TTC549 (cell line): ENCODE measurements around the gene COL6A1.

Experiments
- FAIRE-seq: peaks from 2 replicates; lab custom pipeline; 2012; peaks lifted over from hg19 to GRCh38; lab: Jason Lieb, UNC

The COL6A1 gene, protein sequence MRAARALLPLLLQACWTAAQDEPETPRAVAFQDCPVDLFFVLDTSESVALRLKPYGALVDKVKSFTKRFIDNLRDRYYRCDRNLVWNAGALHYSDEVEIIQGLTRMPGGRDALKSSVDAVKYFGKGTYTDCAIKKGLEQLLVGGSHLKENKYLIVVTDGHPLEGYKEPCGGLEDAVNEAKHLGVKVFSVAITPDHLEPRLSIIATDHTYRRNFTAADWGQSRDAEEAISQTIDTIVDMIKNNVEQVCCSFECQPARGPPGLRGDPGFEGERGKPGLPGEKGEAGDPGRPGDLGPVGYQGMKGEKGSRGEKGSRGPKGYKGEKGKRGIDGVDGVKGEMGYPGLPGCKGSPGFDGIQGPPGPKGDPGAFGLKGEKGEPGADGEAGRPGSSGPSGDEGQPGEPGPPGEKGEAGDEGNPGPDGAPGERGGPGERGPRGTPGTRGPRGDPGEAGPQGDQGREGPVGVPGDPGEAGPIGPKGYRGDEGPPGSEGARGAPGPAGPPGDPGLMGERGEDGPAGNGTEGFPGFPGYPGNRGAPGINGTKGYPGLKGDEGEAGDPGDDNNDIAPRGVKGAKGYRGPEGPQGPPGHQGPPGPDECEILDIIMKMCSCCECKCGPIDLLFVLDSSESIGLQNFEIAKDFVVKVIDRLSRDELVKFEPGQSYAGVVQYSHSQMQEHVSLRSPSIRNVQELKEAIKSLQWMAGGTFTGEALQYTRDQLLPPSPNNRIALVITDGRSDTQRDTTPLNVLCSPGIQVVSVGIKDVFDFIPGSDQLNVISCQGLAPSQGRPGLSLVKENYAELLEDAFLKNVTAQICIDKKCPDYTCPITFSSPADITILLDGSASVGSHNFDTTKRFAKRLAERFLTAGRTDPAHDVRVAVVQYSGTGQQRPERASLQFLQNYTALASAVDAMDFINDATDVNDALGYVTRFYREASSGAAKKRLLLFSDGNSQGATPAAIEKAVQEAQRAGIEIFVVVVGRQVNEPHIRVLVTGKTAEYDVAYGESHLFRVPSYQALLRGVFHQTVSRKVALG

DNA sequence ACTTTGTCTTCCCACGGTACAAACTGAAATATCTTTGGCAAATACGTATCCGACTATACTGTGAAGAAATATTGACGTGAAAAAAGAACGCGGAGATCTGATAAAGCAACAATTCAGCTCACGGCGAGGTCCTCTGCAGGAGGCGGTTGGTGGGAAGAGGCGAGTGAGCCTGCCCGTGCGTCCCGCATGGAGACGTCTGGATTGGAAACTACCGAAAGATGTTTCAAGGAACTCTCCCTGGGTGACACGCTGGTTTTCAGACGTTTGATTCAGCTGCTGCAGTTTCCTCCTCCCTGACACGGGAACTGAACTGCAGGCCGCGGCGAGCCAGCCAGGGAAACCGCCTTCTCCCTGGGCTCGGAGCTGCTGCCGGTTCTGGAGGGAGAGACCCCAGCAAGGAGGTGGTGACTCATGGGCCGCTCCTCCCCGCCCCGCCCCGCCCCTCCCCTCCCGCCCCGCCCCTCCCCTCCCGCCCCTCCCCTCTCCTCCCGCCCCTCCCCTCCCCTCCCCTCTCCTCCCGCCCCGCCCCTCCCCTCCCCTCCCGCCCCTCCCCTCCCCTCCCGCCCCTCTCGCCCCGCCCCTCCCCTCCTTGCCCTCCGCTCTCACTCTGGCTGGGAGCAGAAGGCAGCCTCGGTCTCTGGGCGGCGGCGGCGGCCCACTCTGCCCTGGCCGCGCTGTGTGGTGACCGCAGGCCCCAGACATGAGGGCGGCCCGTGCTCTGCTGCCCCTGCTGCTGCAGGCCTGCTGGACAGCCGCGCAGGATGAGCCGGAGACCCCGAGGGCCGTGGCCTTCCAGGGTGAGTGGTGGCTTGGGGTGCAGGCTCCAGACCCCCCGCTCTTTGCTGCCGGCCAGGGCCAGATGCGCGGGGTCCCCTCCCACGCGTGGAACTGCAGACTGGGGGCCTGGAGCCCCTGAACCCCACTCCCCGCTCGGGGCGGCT, at the start of gene COL6A1:
TSS of gene COL6A1 (plus strand) at position 620 of the 941 bp plus-strand sequence. CDS start at position 701, 81 bp downstream.
- peak; percentile 48 for FAIRE-seq

DNA sequence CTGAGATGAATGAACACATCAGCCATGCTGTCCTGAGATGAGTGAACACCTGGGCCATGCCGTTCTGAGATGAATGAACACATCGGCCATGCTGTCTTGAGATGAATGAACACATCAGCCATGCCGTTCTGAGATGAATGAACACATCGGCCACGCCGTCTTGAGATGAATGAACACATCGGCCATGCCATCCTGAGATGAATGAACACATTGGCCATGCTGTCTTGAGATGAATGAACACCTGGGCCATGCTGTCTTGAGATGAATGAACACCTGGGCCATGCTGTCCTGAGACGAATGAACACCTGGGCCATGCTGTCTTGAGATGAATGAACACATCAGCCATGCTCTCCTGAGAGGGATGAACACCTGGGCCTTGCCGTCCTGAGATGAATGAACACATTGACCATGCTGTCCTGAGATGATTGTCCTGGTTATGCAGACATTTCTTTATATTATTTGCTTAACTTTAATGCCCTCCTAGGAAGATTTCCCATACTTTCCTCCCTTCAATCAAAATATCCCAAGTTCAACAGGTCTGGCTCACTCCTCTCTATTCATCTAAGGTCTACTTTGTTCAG, 48.6 kb upstream of the COL6A1 start:
- FAIRE-seq: no peak

DNA sequence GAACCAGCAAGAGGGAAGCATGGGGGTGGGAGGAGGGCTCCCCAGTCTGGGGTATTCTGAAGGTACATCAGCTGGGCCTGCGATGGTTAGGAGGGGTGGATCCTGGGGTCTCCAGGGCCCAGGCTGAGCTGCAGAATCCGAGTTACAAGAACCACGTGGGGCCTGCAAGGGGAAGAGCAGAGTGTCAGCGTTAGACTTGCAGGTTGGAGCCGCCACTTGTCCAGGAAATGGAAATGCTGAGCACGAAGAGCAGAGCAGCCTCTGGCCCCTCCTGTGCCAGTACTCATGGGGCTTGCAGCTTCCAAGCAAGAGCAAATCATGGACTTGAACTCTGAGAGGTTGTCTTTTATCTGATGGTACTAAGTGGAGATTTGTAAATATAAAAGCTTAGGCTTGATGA, 47.5 kb upstream of the COL6A1 start:
- FAIRE-seq: no peak

DNA sequence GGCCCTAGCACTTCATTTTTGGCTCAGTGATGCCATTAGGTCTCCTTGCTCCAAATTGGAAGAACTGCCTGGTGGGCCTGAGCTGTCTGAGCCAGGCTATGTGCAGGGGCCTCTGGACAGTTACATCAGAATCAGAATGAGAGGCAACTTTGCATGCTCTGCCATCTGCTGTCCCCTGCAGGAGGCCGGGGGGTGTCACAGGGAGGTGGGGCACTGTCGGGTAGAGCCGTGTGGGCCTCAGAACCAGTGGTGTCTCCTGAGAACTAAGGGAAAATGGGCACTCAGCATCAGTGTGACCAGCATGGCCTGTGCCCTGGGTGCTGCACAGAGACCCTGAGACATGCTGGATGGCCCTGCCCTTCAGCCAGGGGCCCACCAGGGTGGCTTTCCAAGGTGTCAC, 47.0 kb upstream of the COL6A1 start:
- FAIRE-seq: no peak

DNA sequence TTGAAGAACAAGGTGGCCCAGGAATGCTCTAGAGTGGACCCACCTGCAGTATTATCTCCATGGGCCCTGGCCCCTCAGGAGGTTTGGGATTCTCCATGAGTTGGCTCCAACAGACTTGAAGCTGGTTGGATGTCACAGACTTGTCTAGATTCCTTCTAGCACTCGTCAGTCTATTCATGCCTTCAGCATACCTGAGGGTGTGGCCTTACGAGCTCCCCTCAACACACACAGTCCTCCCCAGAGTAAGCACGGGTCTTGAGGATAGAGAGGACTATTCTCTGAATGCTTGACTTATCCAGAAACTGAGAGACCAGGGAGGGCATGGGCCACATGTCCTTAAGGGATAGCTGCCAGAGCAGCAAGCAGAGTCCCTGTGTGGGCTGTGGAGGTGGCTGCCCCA, 45.9 kb upstream of the COL6A1 start:
- no peak for FAIRE-seq

DNA sequence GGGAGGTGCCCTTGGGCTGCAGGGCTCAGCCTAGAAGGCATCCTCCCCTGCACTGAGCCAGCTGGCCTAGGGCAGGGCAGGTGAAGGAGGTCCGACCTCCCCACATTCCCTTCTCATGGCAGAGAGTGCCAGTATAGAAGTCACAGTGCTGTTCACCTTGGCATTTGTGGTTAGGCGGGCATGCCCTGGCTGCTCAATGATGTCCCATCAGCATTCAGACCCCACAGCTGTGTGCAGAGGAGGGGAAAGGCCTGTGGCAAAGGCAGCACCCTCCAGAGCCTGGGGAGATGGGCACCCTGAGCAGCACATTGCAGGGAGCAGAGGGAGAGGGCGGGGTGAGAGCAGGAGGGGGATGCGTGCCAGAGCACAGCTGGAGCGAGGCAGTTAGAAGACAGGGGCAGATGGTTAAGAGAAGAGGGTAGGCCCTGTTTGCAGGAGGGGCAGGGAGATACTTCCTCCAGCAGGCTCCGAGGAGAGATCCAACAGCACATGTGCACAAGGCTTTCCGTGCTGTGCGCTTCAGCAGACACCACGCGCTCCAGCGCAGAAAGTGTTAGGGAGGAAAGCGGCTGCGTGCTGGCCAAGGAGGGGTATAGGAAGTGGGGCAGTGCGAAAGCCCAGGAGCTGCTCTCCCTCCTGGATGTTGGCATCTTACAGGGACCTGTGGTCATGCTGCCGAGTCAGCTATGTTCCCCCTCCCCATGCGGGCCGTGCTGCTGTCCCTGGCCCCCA, 43.7 kb upstream of the COL6A1 start:
- FAIRE-seq: no peak

DNA sequence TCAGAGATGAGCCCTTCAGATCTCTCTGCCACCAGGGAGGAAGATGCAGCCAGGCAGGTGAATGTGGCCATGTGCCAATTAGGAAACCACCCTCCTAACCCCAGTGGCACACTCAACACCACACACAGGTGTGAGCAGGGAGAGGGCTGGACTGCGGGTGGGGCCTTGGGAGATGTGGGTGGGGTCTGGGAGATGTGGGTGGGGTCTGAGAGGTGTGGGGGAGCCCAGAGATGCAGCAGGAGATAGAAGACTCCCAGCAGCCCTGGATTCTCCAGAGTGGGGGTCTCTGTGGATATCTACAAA, 43.2 kb upstream of the COL6A1 start:
- FAIRE-seq: no peak

DNA sequence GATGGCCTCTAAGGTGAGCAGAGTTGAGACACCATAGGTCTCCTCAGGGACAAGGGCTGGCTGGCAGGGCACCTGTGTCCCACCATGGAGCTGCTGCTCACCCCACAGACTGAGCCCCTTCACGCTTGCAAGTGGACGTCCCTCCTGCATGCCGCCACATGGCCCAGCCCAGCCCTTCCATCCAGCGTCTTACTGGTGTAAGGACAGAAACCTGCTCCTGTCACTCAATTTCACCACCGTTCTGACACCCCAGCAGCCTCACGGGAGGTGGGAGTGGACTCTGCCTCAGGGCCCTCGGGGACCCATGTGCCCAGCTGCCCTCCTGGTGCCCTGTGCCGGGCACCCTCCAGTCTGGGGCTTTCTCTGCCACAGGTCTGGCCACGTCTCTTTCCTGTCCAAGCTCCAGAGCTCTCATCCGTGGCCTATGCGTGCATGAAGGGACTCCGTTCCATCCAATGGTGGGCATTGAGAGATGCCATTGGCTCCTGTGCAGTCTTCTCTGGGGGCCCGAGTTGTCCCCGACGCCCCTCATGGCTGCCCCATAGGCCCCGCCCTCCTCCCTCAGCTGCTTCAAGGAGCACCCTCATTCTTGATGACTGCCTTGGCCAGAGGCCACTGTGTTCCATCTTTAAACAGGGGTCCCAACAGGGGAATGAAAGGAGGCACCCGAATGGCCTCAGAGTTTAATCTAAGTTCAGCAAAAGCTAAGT, 42.6 kb upstream of the COL6A1 start:
- no peak for FAIRE-seq

DNA sequence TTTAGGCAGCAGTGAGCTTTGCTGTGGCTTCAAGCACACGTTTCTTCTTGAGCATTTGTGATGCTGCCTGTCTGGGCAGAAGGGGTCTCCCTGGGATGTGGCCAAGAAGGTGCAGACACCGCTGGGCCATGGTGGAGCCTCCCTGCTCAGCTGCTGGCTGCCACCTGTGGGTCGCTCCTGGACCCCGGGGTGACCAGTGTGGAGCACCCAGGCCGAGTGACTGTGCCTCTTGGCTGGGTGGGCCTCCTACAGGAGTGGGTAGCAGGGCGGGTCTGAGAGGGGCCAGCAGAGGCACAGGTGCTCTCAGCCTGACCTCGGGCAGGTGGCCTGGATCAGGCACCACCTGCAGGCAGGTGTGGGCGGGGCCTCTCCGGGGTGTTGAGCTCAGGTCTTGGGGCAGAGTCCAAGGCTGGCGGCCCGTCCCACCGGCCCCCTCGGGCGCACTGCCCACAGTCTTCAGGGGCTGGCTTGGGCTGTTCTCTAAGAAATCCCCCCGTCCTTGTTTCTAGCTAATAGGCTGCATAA, 42.0 kb upstream of the COL6A1 start:
- FAIRE-seq: no peak

DNA sequence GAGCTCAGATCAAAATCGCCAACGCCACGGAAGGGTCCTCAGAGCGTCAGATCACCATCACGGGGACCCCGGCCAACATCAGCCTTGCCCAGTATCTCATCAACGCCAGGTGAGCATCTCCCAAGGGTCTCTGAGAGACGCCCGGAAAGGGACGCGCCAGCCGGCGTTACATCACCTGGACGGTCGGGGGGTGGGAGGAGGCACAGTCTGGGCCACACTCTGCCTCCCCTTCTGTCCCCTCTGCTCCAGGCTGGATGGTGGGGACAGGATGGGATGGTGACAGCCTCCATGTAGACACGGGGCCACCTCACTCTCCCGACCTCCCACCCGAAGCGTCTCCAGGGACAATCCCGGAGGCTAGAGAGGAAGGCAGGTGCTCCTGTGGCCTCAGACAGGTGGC, 41.5 kb upstream of the COL6A1 start:
- FAIRE-seq: no peak

DNA sequence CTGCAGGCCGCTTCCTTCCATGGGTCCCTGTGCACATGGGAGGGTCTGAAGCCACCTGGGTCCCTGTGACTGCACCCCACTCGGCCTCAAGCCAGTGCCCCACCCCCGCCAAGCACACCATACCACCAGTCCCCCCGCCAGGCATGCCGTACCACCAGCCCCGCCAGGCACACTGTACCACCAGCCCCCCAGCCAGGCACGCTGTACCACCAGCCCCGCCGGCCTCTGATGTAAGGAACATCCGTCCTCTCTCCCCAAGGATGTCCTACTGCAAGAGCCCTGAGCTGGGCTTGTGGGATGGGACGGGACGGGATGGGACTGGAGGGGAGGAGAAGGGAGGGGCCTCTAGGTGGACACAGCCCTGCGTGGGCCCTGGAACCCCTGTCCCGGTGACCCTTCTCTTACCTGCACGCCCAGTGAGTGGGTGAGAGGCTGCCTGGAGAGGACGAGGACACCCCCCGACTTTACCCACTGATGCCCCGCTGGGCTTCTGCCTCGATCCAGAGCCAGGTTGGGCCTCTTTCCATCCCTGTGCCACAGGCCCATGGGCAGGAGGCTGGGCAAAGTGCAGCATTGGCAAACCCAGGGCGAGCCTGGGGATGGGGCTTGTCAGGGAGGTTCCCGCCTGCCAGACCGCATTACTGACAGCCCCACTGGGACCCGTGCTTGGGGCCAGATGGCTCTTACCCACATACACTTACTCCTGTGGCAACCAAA, 40.8 kb upstream of the COL6A1 start:
- FAIRE-seq: no peak

DNA sequence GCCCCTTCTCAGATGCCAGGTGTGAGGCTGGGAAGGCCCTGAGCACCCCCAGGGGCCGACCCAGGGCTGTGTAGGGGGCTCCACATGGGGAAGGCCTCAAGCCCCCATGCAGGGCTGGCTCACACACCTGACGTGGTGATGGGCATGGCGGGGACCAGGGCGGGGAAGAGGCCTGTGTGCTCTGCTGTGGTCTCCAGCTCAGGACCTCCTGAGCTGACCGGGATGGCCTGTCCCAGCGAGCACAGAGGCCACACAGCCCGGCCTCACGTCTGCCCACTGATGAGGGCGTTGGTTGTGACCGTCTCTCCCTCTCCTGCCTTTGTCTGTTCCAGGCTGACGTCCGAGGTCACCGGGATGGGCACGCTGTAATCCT, 40.2 kb upstream of the COL6A1 start:
- FAIRE-seq: no peak

DNA sequence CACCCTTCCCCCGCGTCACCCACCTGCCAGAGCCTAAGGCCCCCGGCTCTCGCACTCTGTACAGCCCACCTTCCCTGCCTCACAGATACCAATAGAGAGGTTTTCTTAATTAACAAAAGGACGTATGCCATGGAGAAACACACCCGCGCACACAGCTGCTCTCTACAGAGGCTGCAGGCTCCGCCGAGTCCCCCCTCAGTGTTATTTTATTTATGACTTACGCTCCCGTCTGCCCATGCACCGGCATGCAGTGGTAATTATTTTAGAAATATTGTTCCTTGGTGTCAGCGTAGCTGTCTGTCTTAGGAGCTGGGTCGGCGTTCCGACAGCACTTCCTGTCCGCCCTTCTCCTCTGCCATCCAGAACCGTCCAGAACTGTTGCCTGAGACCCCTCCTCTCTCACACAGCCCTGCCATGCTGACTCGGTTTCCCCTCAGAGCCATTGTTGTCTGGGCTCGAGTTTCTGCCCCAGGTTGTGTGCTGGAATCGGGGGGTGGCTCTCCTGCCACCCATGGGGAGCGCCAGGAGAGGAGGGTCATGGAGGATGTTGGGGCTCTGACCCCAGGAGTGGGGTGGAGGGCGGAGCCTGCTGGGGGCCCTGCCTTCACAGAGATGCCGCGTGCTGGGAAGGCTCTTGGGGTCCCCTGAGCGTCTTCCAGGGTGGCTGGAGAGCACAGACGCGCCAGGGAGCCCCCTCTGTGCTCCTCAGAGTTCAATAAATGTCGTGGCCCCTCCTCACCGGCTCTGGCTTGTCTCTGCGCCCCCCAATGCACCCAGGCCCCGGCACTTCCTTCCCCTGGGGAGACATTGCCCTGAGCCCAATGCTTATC, 39.6 kb upstream of the COL6A1 start:
- no peak for FAIRE-seq

DNA sequence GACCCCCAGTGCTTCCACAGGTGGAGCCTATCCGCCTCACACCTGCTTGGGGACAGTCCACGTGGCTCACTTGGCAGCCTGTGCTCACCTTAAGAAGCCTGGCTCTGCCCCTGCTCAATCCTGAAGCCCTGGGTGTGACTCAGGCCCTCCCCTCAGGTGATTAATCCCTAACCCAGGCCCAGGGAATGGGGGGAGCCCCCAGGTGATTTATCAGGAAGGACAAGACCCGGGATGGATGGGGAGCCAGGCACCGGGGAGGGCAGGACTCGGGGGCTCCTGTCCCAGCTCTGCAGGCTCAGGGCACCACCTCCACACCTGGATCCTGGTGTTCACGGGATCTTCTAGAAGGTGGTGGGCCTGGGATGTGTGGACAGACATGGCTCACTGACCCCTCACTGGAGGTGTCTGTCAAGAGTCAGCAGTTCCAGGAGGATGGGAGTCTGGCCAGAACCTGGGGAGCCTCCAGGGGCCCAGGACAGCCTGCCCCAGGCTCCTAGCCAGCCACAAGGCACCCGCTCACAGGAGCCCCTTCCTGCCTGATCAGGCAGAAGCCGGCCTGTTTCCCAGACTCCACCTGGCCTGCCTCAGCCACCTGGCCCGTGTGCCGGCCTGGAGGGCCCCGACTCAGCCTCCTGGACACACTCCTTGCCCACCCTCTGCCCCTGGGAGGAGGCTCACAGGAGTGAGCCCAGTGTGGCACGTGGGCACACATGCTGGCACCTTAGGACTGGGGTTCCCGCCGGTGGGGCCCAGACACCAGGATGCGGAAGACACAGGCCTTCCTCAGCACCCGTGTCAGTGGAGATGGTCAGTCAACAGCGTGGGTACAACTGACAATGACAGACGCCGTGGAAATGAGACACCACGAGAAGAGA, 38.6 kb upstream of the COL6A1 start:
- no peak for FAIRE-seq

DNA sequence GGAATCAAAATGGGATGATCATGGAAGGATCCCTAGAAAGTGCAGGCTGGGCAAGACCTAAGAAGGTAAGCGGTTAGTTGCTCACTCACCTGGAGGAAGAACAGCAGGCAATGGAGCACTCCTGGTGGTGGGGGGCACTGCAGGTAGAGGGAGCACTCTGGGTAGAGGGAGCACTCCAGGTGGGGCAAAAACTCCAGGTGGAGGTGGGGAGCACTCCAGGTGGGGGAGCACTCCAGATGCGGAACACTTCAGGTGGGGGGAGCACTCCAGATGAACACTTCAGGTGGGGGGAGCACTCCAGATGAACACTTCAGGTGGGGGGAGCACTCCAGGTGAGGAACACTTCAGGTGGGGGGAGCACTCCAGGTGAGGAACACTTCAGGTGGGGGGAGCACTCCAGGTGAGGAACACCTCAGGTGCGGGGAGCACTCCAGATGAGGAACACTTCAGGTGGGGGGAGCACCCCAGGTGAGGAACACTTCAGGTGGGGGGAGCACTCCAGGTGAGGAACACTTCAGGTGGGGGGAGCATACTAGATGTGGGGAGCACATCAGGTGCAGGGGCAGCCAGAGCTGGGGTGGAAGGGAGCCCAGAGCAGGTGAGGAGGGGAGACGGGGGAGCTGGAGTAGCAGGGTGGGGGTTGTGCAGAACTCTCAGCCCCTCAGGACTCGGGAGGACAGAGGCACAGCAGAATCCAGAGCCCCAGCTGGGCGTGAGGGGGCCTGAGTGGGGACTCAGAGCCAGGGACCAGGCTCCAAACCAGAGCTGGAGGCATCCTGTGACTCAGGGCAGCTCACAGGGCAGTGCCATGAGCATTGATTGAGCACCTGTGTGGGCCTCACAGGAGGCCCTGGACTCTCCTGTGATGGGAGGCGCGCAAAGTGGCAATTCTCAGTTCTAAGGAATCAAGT, 37.7 kb upstream of the COL6A1 start:
- no peak for FAIRE-seq

DNA sequence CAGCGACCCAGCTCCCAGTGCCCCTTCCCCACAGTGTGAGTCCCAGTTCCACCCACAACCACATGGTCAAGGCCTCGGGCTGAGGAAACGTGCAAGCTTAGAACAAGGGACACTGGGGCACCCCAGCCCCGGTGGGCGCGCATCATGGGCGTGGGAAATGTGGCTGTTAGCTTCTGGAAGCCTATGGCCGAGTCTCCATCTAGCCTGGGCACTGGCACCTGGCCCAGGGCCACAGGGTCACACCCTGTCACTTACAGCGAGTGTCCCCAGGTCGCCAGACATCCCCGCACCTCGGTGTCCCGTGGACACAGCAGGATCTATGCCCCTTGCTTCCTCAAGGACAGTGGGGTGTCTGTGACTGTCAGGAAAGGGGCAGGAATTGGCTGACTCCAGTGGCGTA, 37.0 kb upstream of the COL6A1 start:
- no peak for FAIRE-seq
